HG02885 (cell line): ENCODE data around the gene ARID4B.
"Not testable (repeated sequence)": the region's sequence is repeated elsewhere in the genome, so short reads cannot be mapped to it uniquely, and the experiment has no call there.

ENCODE experiments used
- ATAC-seq: cut with Tn5 transposase; IDR thresholded peaks from one replicate; pipeline ENCODE4 v1.9.1; 2021; ENCODE audit warnings: mild to moderate bottlenecking; ENCODE audit not compliant: unreplicated experiment, poor library complexity

The ARID4B gene

DNA sequence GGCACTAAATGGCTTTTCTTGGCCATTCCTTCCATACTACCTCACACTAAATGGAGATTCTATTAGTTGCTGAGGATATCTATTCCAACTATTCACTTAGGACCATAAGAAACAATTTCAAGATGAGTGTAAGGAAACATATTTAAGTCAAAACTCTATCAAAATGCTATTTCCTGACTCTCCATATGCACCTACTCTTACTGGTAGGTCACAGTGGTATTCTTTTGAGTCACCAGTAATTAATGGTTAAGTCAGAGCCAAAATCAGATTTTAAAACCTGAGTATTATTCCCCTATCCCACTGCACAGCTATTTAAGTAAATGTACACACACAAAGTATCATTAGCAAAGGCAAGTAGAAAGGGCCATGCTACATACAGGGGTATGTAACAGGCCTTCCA is 50.3 kb downstream of the ARID4B start:
- ATAC-seq, result no peak

DNA sequence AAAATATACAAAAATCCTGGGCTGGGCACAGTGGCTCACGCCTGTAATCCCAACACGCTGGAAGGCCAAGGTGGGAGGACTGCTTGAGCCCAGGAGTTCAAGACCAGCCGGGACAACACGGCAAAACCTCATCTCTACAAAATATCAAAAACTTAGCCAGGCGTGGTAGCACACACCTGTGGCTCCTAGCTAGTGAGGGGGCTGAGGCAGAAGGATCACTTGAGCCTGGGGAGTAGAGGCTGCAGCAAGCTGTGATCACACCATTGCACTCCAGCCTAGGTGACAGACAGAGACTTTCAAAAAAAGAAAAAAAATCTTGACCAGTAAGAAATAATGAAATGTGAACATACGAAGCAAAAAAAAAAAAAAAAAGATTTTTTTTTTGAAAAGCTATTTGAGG is 52.1 kb downstream of the ARID4B start:
- ATAC-seq, result no peak

DNA sequence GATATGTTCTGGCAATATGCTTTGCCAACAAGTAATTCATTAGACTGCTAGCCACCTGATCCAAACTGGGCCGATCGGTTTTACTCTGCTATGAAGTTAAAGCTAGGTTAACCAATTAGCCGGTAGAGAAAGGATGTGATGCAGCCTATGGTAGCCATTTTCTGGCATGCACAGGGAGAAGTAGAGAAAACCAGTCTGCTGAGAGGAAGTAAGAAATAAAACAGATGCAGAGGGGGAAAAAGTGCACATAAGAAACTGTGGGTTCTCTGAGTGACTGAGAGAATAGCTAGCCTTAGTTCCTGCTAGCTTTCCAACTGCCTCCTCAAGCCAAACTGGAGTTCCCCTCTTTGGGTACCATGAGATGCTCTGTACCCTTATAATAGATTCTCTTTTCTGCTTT is 52.8 kb downstream of the ARID4B start:
- ATAC-seq, result peak; percentile 77

DNA sequence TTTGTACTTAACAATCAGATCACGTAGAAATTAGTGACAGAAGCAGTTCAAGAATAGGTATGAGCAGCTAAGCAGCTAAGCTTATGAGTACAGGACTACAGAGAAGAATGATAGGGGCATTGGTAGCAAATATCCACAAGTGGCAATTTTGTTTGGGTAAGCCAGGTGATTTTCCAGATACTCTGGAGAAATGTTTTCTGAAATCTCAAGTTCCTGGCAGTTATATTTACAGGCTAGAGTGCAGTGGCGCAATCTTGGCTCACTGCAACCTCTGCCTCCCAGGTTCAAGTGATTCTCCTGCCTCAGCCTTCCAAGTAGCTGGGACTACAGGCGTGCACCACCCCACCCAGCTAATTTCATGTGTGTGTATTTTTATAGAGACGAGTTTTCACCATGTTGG is 55.1 kb downstream of the ARID4B start:
- no peak for ATAC-seq

DNA sequence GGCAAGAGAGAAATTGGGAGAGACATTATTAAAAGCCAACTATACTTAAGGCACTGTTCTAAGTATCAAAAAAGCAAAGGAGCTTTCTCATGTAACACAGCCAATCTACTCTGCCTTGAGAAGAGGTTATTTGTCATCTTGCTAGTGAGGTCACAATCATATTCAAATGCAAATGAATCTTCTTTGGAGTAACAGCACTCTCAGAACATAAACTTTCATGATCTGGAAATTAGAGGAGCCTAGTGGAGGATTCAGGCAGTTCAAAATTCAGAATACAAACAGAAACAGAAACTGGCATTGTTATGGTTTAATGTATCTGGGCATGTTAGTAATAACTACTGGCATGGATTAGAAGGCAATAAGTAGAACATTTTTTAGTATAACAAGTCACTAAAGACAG is 57.4 kb downstream of the ARID4B start:
- no peak for ATAC-seq

DNA sequence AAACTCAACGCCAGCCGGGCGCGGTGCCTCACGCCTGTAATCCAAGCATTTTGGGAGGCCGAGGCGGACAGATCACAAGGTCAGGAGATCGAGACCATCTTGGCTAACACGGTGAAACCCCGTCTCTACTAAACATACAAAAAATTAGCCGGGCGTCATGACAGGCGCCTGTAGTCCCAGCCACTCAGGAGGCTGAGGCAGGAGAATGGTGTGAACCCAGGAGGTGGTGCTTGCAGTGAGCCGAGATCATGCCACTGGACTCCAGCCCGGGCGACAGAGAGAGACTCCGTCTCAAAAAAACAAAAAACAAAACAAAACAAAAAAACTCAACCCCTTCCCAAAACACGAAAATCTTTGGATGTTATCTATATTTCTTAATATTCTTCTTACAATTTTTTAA is 58.0 kb downstream of the ARID4B start:
- ATAC-seq, result not testable (repeated sequence)

DNA sequence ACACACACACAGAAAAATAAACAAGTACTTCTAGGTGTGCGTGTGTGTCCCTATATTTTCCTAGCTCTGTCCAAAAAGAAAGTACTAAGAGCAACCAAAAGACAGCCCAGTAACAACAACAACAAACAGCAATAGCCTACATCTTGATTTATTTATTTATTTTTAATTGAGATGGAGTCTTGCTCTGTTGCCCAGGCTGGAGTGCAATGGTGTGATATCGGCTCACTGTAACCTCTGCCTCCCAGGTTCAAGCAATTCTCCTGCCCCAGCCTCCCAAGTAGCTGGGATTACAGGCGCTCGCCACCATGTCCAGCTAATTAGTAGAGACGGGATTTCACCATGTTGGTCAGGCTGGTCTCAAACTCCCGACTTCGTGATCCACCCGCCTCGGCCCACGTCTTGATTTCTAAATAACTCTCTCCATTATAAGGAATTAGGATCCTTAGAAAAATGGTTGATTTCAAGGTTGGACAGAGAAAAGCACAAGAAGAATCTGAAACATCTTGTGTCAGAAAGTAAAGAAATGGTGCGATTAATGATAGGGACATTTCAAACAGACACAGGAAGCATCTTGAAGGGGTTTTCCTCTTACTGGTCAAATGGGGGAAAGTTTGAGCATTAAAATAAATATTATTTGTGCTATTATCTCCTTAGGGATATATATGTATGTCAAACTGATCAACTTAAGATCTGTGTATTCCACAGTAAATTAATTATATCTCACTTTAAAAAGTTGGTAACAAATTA is 59.4 kb downstream of the ARID4B start:
- no peak for ATAC-seq

DNA sequence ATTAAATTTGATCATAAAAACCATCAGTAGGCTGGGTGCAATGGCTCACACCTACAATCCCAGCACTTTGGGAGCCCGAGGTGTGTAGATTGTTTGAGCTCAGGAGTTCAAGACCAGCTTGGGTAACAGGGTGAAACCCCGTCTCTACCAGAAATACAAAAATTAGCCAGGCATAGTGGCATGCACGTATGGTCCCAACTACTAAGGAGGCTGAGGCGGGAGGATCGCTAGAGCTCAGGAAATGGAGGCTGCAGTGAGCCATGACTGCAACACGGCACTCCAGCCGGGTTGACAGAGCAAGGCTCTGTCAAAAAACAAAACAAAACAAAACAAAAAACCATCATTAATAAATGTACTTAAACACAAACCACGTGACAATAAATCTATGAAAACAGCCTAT is 61.0 kb downstream of the ARID4B start:
- ATAC-seq, result no peak

DNA sequence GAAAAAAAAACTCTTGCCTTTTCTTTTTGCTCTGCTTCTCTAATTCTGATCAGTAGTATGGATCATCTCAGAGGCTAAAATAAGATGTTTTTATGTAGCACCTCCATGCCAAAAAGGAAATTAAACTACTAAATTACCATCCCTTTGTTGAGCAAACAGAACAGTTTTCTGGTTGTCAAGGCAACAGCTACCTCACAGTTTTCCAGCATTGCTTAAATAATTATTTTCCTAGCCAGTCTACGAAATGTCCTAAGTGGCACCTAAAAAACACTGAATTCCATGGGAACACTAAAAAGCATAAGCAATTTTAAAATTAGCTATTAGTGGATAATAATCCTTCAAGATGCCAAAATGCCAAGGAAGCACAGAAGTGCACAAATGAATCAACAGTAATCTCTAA is 61.7 kb downstream of the ARID4B start:
- no peak for ATAC-seq

DNA sequence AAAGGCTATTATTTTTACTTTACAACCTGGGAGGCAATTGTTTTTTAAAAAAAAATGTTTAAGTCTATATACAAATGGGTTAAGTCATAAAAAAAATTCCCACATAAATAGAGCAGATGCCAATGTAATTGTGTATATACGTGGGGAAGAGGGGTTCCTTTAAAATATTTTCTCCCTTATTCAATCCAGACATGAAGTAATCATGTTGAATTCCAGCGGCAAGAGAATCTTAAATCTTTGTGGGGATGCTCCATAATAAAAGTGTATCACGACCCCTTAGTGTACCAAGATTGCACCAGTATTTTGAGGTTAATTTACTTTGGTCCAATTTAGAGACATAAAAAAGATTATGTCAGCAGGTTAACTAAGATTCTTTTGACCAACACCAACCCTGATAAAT is 62.1 kb downstream of the ARID4B start:
- ATAC-seq, result no peak

DNA sequence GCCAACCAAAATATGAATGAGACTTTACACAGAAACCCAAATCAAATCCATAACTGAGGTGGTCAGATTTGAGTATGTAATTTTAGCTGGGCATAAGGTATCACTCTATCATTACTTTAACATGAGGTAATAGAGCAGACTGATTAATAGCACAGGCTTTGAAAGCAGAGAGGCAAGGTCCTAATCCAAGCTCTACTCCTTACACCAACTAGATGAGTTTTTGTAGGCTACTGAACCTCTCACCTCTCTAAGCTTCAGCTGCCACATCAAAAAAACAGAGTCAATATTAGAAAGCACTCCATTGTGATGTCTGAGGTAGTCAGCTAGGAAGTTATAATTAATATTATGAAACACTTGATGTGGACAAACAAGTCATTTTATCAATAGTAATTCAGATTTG is 63.7 kb downstream of the ARID4B start:
- ATAC-seq, result no peak

DNA sequence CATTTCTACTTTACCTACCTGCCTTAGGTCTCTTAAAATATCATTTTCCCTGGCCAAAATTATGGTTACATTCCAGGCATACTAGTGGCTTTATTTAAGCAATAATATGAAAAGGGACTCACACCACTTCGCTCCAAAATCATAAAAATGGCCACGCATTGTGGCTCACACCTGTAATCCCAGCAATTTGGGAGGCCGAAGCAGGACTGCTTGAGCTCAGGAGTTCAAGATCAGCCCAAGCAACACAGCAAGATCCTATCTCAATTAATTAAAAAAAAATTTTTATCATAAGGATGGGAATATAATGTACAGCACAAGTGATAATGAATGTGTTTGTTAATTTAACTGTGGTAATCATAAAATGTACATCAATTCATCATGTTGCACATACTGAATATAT is 65.4 kb downstream of the ARID4B start:
- no peak for ATAC-seq

DNA sequence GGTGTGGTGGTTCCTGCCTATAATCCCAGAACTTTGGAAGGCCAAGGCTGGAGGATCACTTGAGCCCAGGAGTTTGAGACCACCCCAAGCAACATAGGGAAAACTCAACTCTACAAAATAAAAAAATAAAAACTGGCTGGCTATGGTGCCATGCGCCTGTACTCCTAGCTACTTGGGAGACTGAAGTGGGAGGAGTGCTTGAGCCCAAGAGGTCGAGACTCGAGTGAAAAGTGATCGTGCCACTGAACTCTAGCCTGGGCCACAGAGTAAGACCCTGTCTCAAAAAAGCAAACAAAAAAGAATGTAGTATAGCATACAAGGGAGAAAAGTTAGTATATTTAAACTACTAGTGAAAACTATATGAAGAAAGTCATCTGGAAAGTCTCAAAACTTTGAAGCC is 66.7 kb downstream of the ARID4B start:
- ATAC-seq, result no peak

DNA sequence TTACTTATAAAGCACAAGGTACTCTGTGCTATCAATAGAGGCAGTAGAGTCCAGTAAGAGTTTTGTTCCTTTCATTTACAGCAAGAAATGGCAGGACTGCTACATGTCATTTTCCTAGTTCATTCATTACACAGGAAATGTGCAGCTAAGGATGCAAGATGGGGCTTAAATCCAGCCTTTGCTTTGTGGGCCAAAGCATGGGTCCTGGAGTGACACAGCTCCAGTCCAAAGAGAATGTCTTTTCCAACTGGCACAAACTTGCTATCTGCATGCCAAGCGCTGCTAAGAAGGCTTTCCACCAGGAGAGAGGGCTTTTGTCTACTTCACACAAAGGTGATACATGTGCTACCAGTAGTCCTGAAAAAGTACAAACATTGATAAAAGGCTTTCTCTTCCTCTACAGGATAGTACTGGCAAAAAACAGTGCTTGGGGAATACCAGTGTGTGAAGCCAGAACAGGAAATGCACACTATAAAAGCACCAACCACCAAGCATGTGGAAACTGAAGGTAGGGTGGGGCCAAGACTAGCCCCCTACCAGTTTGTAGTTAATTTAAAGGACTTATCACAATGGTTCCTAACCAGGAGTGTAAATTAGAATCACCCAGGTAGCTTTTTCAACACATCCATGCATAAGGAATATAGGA is 68.7 kb downstream of the ARID4B start:
- no peak for ATAC-seq

DNA sequence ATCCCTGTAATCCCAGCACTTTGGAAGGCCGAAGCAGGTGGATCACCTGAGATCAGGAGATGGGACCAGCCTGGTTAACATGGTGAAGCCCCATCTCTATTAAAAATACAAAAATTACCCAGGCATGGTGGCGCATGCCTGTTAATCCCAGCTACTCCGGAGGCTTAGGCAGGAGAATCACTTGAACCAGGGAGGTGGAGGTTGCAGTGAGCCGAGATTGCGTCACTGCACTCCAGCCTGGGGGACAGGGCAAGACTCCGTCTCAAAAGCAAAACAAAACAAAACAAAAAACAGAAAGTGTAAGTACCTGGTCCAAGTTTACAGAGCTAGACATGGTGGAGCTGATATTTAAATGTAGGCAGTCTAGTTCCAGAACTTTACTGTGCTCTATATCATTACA is 69.9 kb downstream of the ARID4B start:
- not testable (repeated sequence) for ATAC-seq

DNA sequence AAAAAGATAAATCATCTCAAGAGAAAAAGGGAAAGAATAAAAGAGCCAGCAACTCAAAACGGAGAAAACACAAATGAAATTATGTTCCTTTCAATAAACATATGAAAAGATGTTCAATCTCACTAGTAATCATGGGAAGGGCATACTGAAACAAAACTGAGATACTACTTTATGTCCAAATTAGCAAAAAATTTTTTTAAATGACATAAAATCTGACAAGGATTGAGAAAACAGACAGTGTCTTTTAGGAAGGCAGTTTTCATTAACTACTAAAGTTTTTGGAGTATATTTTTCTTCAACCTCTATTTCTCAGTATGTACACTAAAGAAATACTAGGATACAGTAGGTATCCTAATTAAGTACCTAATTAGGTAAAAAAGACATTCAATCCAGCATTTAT is 73.3 kb downstream of the ARID4B start:
- no peak for ATAC-seq

DNA sequence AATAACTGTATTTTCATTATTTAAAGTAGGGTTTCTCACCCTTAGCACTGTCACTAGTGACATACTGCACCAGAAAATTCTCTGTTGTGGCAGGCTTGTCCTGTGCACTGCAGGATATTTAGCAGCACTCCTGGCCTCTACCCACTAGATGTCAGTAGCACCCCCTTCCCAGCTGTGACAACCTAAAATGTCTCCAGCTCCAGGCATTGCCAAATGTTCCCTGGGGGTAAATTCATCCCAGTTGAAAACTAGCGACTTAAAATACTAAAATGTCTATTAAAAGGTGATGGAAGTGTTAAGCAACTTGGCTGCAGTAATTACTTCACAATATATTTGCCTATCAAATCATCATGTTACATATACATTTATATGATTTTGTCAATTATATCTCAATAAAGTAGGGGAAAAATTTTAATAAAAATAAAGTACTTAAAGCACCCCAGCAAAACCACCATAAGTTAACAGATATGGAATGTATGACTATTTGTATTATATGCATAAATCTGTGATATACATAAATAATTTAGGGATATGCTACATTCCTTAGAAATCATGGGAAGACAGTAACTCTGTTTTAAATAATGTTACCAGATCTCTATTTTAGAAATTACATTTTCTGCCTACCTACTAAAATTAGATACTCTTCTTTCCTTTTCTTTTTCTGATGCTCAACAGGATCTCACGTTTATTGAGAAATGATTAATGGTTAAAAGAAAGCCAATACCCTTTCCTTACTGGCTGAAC is 74.6 kb downstream of the ARID4B start:
- peak; percentile 64 for ATAC-seq

DNA sequence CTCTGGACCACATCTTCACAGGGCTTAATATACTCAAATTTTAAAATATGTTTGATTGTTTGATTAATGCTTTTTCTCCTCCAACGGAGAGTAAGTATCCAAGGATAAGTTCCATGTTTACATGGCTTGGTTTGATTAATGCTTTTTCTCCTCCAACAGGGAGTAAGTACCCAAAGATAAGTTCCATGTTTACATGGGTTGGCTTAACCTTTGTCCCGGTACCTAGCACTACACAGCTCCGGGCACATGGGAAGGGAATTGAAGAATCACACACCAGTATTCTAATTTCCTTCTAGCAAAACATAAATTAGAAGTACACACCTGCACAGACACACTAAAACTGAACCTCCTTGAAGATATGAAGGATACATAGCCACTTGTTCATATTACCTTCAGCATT is 77.5 kb downstream of the ARID4B start:
- no peak for ATAC-seq

DNA sequence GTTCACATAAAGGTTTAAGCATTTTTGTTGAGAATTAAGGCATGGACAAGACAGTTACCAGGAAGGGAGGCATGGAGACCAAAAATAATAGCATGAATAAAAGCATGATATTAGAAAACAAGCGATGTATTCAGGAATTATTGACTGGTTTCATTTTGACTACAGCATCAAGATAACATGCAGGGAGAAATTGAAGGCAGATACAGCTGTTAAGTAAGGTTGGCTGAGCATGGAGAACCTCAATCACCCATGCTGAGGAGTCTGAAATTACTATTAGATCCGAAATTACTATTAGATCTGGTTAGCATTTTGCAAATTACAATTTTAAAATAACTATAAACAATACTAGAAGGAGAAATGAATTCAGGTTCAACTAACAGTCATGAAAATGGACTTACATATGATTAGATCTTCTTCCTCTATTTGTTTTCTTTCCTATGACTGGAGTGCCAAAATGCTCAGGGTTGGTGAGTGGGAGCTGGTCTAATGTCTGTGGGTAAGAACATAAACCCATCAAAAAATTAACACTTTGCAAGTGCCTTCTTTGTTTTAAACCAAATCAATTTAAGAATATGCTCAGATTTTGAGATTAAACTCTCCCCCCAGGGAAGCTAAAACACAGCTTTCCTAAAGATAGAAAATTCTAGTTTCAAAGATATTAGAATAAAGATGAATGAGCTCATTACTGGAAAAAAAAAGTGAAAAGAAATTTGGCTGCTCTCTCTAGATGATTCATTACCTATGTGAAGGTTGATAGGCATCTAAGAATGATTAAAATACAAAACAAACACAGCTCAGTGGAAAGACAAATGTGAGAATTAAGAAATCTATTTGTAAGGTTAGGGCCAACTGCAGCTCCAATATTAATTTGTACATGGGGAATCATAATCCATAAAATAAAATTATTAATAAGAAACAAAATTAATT is 81.7 kb downstream of the ARID4B start:
- ATAC-seq, result no peak

DNA sequence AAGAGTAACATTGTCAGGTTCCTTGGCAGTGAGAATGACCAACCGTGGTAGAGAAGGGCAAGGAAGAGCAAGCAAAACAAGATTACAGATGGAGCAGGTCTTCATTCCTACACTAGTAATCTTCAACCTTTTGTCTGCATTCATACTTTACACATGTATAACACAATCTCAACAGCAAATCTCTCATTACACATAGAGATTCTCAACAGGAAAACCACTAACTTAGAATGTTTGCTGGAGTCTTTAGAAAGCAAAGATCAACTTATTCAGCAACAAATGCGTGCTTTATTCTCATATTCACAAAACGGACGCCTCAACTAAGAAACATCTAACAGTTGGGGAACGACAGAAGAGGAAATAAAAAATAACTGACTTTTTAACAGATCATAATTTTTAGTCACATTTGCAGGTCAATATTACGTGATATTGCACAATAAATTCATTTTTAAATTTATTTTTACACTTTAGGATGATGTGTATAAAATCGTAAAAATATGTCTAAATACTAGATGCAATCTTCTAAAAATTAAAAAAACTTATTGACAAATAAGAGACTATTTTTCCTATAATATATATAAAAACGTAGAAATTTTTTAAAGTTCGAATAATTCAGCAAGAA is 82.9 kb downstream of the ARID4B start:
- ATAC-seq, result no peak
